A673 (cell line): ENCODE results near the gene KCND1. TPM values are rescaled to one million over a fixed set of nuclear protein-coding genes. Genes with fewer than 3 reads are reported as not detected.

Experiments
- BruUV-seq: library from RNA; stranded (reverse); fragments of 400-500 nt; replicated peaks from 2 replicates; lab custom pipeline; 2021; lab: Mats Ljungman, UMichigan
- CTCF ChIA-PET: fragments of 300-600 bp; sonication (Branson Sonifier 250); formaldehyde crosslinking; loops from one replicate; lab custom pipeline; 2022; ENCODE audit warnings: antibody characterized with exemption; lab: Charles Lee
- POLR2A ChIA-PET: fragments of 300-600 bp; sonication (Branson Sonifier 250); formaldehyde crosslinking; loops from one replicate; lab custom pipeline; 2022; ENCODE audit warnings: antibody characterized with exemption; ENCODE audit not compliant: low non-redundant PET; lab: Charles Lee
- DNase-seq: peaks from one replicate; pipeline ENCODE4 v3.0.0-alpha.2; 2015; ENCODE audit warnings: low spot score
- H3K27ac ChIP-seq: fragments of 200-600 bp; sonication (generic); 2 replicates; pipeline ENCODE4 v1.5.1; 2016; ENCODE audit warnings: mixed run types, low read depth, mild to moderate bottlenecking, mixed read lengths, antibody characterized with exemption, low read length; ENCODE audit not compliant: poor library complexity, severe bottlenecking
- H3K27me3 ChIP-seq: fragments of 200-600 bp; sonication (generic); replicated peaks from 2 replicates; pipeline ENCODE4 v1.6.1; 2017; ENCODE audit warnings: mixed run types, low read depth, mild to moderate bottlenecking, mixed read lengths, antibody characterized with exemption, low read length; ENCODE audit not compliant: insufficient read depth, poor library complexity
- H3K36me3 ChIP-seq: fragments of 200-600 bp; sonication (generic); 2 replicates; pipeline ENCODE4 v1.6.1; 2016; ENCODE audit warnings: mixed run types, mild to moderate bottlenecking, mixed read lengths, antibody characterized with exemption, low read length; ENCODE audit not compliant: insufficient read depth, poor library complexity, severe bottlenecking
- H3K4me1 ChIP-seq: fragments of 200-600 bp; sonication (generic); 2 replicates; pipeline ENCODE4 v1.6.1; 2017; ENCODE audit warnings: mixed run types, mild to moderate bottlenecking, mixed read lengths, antibody characterized with exemption, low read length; ENCODE audit not compliant: insufficient read depth, poor library complexity, severe bottlenecking
- H3K4me3 ChIP-seq: fragments of 200-600 bp; sonication (generic); 2 replicates; pipeline ENCODE4 v1.5.1; 2016; ENCODE audit warnings: low read depth, mixed run types, mild to moderate bottlenecking, mixed read lengths, low read length; ENCODE audit not compliant: poor library complexity, severe bottlenecking
- H3K9me3 ChIP-seq: fragments of 200-600 bp; sonication (generic); 2 replicates; pipeline ENCODE4 v1.6.1; 2016; ENCODE audit warnings: mixed run types, low read depth, mild to moderate bottlenecking, mixed read lengths, antibody characterized with exemption, low read length; ENCODE audit not compliant: poor library complexity, severe bottlenecking
- EZH2 ChIP-seq: fragments of 200-600 bp; sonication (generic); IDR thresholded peaks from 2 replicates; pipeline ENCODE4 v1.6.1; 2017; ENCODE audit warnings: borderline replicate concordance, low read depth, mild to moderate bottlenecking, mixed read lengths, antibody characterized with exemption, low read length; ENCODE audit not compliant: poor library complexity, severe bottlenecking
- intact Hi-C: fragments of 100-400 bp; cut with micrococcal nuclease; formaldehyde crosslinking; loops from one replicate; pipeline ENCODE4 v1.10.0; 2022; ENCODE audit not compliant: unreplicated experiment
- total RNA-seq: library from RNA; stranded (reverse); gene quantifications from 2 replicates; pipeline ENCODE4 v1.2.3, GENCODE V29; 2021
- TF ChIP-seq, protein P1 (sequence below): fragments of 300-800, 200-600 bp; sonication (generic); conservative IDR thresholded peaks from 2 replicates; pipeline ENCODE4 v1.5.1; 2017; ENCODE audit warnings: low read depth, mild to moderate bottlenecking, antibody characterized with exemption, low read length, moderate library complexity, mixed read lengths

KCND1 gene
- total RNA-seq, 1 experiment from 2014 or later, result 4.3 TPM

DNA sequence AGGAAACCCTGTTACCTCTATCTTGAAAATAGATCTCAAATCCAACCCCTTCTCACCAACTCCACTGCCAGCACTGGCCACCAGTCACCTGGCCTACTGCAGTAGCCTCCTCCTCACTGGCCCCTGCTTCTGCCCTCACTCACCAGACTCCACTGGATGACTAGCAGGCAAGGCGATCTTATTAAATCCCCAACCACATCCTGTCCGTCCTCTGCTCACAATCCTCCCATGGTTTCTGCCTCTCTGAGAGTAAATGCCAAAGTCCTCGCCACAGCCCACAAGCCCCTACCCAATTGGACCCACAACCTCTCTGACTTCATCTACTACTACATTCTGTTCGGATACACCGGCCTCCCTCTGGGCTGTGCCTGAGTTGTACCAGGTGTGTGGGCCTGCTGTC, 47.4 kb downstream of the KCND1 start:
- Histone ChIP-seq H3K36me3 (peaks cover 5% of the 10 kb centered on the region), H3K4me1 (no peaks in the 10 kb centered on the region), H3K27ac (no peak overlapping the region), H3K27me3 (no peaks in the 10 kb centered on the region), H3K4me3 (no peak overlapping the region), H3K9me3 (no peaks in the 10 kb centered on the region)
- no peak for DNase-seq
- intact Hi-C loops, result no loop called here
- POLR2A ChIA-PET, result no interaction called here
- no peak for TF ChIP-seq EZH2
- TF ChIP-seq, protein P1, sequence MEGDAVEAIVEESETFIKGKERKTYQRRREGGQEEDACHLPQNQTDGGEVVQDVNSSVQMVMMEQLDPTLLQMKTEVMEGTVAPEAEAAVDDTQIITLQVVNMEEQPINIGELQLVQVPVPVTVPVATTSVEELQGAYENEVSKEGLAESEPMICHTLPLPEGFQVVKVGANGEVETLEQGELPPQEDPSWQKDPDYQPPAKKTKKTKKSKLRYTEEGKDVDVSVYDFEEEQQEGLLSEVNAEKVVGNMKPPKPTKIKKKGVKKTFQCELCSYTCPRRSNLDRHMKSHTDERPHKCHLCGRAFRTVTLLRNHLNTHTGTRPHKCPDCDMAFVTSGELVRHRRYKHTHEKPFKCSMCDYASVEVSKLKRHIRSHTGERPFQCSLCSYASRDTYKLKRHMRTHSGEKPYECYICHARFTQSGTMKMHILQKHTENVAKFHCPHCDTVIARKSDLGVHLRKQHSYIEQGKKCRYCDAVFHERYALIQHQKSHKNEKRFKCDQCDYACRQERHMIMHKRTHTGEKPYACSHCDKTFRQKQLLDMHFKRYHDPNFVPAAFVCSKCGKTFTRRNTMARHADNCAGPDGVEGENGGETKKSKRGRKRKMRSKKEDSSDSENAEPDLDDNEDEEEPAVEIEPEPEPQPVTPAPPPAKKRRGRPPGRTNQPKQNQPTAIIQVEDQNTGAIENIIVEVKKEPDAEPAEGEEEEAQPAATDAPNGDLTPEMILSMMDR, result no peak
- no TSS peak for BruUV-seq
- CTCF ChIA-PET, result no interaction called here

DNA sequence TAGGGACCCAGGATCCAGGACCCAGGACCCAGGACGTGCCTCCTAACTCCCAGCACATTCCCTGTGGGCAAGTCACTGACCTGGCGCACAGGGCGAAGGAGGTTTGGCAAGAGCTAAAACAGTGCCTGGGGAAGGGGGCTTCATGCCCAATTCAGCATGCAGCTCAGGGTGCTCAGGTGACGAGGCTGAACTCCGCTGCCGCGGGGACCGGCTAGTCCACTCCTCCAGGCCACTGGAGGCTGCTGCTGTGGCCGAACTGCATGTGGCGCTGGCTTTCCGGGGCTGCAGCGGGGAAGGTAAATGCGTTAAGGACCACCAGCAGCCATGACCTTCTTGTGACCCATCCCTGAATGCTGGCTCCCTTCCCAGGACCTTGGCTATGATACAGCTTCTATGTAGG, 47.9 kb downstream of the KCND1 start:
- intact Hi-C loops, result no loop called here
- Histone ChIP-seq H3K9me3 (no peaks in the 10 kb centered on the region), H3K4me3 (no peak overlapping the region), H3K27me3 (no peaks in the 10 kb centered on the region), H3K4me1 (no peaks in the 10 kb centered on the region), H3K36me3 (peaks cover 5% of the 10 kb centered on the region), H3K27ac (no peak overlapping the region)
- ChIA-PET POLR2A (no interaction called here), CTCF (no interaction called here)
- DNase-seq, result no peak
- TF ChIP-seq EZH2, result no peak
- TF ChIP-seq, protein P1, result no peak
- BruUV-seq, result no TSS peak

DNA sequence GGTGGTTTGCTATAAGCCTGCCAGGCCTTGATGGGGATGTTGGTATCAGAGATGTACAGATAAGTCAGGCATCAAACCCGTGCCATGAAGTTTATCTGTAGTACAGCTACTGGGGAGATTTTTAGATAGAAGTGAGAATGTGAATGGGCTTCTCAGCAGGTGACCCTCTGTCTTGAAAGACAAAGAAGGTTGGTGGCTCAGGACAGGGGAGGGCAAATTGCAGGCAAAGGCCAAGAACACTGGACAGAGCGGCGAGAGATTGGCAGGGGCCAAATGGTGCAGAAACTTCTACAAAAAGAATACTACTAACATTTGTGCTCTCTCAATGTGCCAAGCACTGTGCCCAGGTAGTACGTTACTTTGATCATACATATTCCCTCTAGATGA, 50.9 kb downstream of the KCND1 start:
- H3K27ac ChIP-seq, result no peak overlapping the region

More for the DNA sequence above, 50.9 kb downstream of the KCND1 start:
- H3K9me3 ChIP-seq, result no peaks in the 10 kb centered on the region
- H3K36me3 ChIP-seq, result peaks cover 5% of the 10 kb centered on the region
- H3K27me3 ChIP-seq, result no peaks in the 10 kb centered on the region
- peaks cover 4% of the 10 kb centered on the region for H3K4me1 ChIP-seq
- no peak overlapping the region for H3K4me3 ChIP-seq
- no TSS peak for BruUV-seq
- TF ChIP-seq, protein P1, result no peak
- no peak for TF ChIP-seq EZH2
- ChIA-PET POLR2A (no interaction called here), CTCF (no interaction called here)
- DNase-seq, result no peak
- intact Hi-C loops, result no loop called here
